ENCODE measurements around the gene DPYD.

The DPYD gene

DNA sequence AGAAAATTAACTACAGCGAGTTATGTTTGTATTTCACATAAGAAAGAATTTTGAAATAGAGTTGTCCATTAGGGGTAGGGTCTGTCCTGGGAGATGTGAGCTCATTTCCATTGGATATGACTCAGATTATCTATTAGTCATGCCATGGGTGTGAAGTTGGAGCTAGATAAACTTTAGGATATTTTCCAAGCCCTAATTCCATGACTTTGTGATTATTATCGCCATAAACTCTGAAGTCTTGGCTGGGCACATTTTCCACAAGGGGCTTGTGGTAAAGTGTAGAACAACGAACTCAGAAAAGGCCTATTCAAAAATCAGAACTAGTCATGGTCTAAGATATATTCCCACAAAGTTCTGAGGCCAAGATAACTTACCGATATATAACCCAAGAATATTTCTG, 396.6 kb downstream of the DPYD start:
- DNase-seq (ENCODE audit: low spot score): no peak

- DNase-seq (ENCODE audit: low spot score): no peak
Observed at GRCh38 chr1:97516588-97516987, 404.2 kb downstream of the DPYD start.

DNA sequence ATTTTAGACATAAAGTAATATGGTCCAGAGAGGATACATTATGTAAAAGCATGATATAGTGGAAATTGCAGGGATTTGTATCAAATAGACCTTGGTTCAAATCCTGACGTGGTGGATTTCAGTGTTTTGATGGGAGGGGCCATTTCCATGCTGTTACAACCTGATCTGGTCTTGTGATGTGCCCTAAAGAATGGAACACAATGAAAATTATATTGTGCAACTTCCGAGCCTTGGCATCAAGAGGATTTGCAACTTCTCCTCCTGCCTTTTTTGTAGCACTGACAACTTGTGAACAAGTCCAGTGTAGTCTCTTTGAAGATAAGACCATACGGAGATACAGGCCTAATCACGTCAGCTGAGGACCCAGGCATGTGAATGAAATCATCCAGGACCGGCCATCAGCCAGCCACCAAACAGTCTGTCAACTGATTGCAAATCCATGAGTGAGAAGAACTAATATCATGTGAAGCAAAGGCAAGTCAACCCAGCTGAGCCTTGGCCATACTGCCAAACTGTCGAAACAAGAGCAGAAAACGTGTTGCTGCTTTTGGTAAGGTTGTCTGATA, 412.1 kb downstream of the DPYD start:
- DNase-seq (ENCODE audit: low spot score): no peak

DNA sequence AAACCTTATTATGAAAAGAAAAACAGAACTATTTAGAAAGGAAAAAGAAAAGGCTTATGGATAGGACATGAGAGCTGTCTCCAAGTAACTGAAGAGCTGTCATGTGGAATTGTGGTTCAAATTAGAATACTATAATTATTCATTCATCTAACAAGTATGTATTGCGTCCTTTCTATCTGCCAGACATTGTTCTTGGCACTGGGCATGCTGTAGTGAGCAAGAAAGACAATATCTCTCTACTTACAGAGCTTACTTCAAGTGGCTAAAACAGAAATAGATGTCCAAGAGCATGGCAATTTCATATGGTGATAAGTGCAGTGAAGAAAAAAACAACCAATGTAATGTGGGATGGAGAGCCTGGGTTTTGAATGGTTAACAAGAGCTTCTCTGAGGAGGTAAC, 413.0 kb downstream of the DPYD start:
- no peak for DNase-seq (ENCODE audit: low spot score)

GRCh38 chr1:97506368-97506767, 414.5 kb downstream of the DPYD start:
- DNase-seq (ENCODE audit: low spot score): no peak

DNA sequence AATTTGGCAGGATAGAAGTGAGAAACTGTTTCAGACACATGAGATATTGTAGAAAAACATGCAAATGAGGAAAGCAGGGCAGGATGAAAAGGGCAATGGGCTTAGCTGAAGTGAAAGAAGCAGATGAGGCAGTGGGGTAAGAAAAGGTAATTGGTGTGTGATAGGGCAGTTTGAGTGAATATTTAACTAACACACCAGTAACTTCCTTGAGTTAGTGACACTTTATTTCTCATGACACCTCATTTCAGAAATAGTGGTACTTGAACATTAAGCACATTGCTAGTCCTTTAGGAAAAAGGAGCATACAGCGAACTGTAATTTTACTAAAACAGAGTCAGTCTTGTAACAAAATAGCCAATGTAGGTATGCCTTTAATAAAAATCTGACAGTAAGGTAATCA, 415.0 kb downstream of the DPYD start:
- DNase-seq (ENCODE audit: low spot score): no peak

DNA sequence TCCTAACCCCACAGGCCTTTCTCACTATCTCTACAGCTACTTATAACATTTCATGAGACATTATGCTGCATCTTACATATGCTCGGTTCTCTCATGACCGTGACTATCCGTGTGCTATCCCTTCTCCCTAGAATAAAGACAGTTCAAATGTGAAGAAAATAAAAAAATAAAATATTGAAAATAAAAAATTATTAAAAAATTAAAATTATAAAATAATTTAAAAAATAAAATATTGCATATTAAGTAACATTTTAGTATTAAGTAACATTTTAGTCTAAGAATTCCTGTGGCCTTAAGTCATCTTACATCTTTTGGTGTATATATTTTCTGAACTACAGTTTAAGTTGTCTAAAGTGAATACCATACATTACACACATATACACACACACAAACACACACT, 415.5 kb downstream of the DPYD start:
- no peak for DNase-seq (ENCODE audit: low spot score)

GRCh38 chr1:97502360-97502759, 418.5 kb downstream of the DPYD start:
- no peak for DNase-seq (ENCODE audit: low spot score)

GRCh38 chr1:97501628-97502027, 419.2 kb downstream of the DPYD start:
- DNase-seq (ENCODE audit: low spot score): no peak

GRCh38 chr1:97500760-97501159, 420.1 kb downstream of the DPYD start:
- no peak for DNase-seq (ENCODE audit: low spot score)

GRCh38 chr1:97499667-97500066, 421.2 kb downstream of the DPYD start:
- DNase-seq (ENCODE audit: low spot score): no peak

- DNase-seq (ENCODE audit: low spot score): no peak
Observed at GRCh38 chr1:97489834-97490233, 431.0 kb downstream of the DPYD start.

GRCh38 chr1:97488530-97488929, 432.3 kb downstream of the DPYD start:
- DNase-seq (ENCODE audit: low spot score): no peak

DNA sequence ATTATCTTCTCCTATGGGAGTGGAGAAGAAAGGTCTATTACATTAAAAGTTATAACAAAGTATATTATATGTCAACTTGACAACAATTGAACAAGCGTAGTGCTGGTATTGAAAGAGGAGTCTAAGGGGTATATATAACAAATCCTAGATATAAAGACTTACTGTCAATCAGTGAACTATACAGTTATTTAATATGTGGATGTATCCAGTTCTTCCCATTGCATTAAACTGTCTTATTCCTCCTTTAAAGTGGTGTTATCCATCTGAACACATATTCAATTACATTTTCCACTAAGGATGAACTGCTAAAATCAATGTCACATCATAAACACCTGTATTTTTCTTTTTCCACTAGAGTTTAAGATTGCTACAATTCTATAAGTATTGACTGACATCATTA, 438.8 kb downstream of the DPYD start:
- no peak for DNase-seq (ENCODE audit: low spot score)

- no peak for DNase-seq (ENCODE audit: low spot score)
Observed at GRCh38 chr1:97467445-97467844, 453.4 kb downstream of the DPYD start.

- no peak for DNase-seq (ENCODE audit: low spot score)
Observed at GRCh38 chr1:97464305-97464704, 456.5 kb downstream of the DPYD start.

GRCh38 chr1:97461782-97462181, 459.1 kb downstream of the DPYD start:
- no peak for DNase-seq (ENCODE audit: low spot score)

DNA sequence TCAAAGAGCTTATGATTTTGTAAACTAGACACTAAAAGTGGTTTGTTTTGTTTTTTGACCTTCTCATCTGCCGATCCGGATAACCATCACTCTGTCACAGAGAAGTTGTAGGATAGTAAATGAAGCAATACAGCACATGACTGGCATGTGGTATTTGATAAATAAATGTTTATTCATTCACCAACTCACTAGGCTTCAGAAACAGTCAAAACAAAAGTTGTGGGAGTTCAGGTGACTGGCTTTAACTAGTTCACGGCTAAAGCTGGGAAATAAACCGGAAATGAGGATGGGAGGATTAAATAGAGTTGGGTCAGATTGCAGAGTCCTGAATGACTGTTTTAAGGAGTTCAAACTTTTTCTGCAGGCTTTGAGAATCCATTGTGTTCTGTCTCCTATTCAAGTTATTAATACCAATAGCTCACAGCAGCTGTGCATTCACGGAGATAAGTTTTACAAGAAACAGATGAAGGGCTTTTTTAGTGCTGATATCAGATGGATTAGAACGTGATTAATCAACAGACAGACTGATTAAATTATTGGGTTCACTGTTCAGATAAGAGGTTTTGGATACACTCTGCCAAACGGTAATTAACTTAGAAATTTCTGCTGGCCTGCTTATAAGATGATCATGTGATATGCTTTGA, 463.3 kb downstream of the DPYD start:
- DNase-seq (ENCODE audit: low spot score): no peak

- DNase-seq (ENCODE audit: low spot score): no peak
Observed at GRCh38 chr1:97451944-97452343, 468.9 kb downstream of the DPYD start.

DNA sequence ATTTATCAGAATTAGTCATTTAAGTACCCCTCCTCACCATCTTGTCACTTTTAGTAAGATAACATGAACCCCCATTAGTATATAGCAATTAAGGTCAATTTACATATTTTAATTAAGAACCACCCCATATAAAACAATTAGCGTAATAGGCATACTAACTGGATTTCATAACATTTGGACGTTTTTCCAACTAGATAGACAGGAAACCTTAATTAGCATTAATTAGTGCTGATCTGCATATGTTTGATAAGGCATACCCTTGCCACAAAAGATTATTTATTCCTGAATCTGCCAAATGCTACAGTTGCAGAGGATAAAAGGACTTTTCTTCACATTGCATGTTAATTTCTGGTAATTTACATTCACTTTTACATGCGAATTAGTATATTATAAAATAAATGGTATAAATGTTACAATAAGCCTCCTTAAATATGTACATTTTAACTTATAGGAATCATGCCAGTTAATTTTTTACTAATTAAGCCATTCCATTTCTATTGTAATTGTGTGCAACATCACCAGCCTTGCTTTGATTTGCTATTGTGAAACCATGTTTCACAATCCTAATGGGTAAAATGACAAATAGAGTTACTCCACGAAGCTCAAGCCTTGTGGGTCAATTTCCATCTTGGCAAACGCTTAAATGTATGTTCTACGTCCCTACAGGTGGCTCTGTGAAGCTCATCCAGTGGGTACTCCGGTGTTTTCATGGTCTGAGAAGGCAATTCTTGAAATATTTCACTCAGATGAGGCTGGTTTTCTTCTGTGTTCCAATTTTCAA, 469.6 kb downstream of the DPYD start:
- no peak for DNase-seq (ENCODE audit: low spot score)

GRCh38 chr1:97441966-97442365, 478.9 kb downstream of the DPYD start:
- DNase-seq (ENCODE audit: low spot score): no peak

GRCh38 chr1:97433824-97434177, 487.0 kb downstream of the DPYD start:
- no peak for DNase-seq (ENCODE audit: low spot score)

DNA sequence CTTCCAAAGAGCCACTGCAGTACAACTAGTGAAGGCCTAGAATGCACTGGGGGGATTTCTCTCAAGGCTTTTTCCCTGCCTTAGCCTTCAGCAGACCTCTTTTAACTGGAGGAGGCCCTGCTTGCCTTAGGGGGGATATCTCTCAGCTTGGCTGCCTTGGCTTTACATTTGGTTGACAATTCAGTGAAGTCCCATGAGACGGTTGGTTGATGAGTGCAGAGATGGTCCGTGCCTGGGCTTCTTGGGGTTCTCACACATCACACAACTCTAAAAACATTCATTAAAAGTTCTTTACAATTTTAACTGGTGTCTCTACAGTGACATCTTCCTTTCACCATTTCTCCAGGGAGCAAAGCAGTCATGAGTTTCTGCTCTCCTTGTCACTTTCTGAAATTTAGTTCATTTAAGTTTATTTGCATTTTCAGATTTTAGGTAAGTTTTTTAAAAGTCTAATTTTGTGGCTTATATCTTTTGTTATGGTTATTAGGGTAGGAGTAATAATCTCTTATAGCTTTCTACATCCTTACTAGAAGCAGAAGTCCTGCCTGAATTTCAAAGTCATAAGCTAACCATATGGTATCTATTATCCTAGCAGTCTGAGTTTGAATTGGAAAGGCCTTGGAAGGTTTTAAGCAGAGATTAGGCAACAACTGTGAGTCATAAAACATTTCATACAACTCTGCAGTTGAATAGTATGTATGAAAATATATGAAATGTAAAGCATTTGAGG, 487.6 kb downstream of the DPYD start:
- no peak for DNase-seq (ENCODE audit: low spot score)
